ENCODE measurements around the gene PALMD.

- TF ChIP-seq CTCF (IDR thresholded peaks at IDR 0.05; ENCODE audit: control extremely low read depth in 1 of 3, insufficient read depth in 1 of 3, low read depth in 1 of 3, low read length in 3 of 3) (no peak), SAP30 (IDR thresholded peaks at IDR 0.05; ENCODE audit: insufficient read depth, insufficient replicate concordance, low read length) (no peak), POLR2A (IDR thresholded peaks at IDR 0.05; ENCODE audit: control extremely low read depth in 1 of 2, low read depth in 2 of 2, low read length in 2 of 2) (no peak), TAF1 (IDR thresholded peaks at IDR 0.05; ENCODE audit: low read depth, low read length) (no peak), TBP (IDR thresholded peaks at IDR 0.05; ENCODE audit: low read depth, low read length) (no peak), EP300 (IDR thresholded peaks at IDR 0.05; ENCODE audit: borderline replicate concordance in 1 of 2, low read depth in 2 of 2, low read length in 2 of 2) (no peak), FOSL1 (IDR thresholded peaks at IDR 0.05; ENCODE audit: insufficient read depth, low read depth, low read length) (no peak)
- TF ChIP-seq, protein P1, sequence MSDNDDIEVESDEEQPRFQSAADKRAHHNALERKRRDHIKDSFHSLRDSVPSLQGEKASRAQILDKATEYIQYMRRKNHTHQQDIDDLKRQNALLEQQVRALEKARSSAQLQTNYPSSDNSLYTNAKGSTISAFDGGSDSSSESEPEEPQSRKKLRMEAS (IDR thresholded peaks at IDR 0.05), result no peak
These were observed 5.0 kb downstream of the PALMD start for GRCh38 chr1:99650773-99651437.
